Measurements from ENCODE around the gene TFB2M. TPM values are rescaled to one million over a fixed set of nuclear protein-coding genes. Genes with fewer than 3 reads are reported as not detected.
A peak's percentile ranks its signal among the peaks of the same experiment; 100 is the strongest.

The TFB2M gene
- total RNA-seq, 2 donors from 2014 or later = 13.5 to 15.0 TPM

GRCh38 chr1:246492611-246493245 is 73.3 kb downstream of the TFB2M start:
- DNase-seq (peak; percentile 53 to 67), ATAC-seq (replicated peaks in 1 of 2) (peak; percentile 59 to 72)
- peaks cover 14% of the 10 kb centered on the region for H3K4me1 Mint-ChIP-seq (ENCODE audit: low read depth)
- H3K27me3 Mint-ChIP-seq (ENCODE audit: low read depth) = no peaks in the 10 kb centered on the region
- peak overlapping the region; percentile 42 for H3K27ac Mint-ChIP-seq
- H3K9me3 Mint-ChIP-seq = no peaks in the 10 kb centered on the region
- no peaks in the 10 kb centered on the region for H3K36me3 Mint-ChIP-seq (ENCODE audit: insufficient read depth in 2 of 2)
- H3K4me3 Mint-ChIP-seq = no peak overlapping the region

- ATAC-seq (replicated peaks in 1 of 2) (no peak), DNase-seq (no peak)
- Mint-ChIP-seq H3K27ac (no peak overlapping the region), H3K27me3 (ENCODE audit: low read depth) (no peaks in the 10 kb centered on the region), H3K4me1 (ENCODE audit: low read depth) (peaks cover 9% of the 10 kb centered on the region), H3K9me3 (no peaks in the 10 kb centered on the region), H3K36me3 (ENCODE audit: insufficient read depth in 2 of 2) (no peaks in the 10 kb centered on the region), H3K4me3 (no peak overlapping the region)
Observed at GRCh38 chr1:246491551-246492053, 74.5 kb downstream of the TFB2M start.

Other genes starting within 250 kb of the TFB2M start
- gene SMYD3, start 59.0 kb downstream of the TFB2M start, total RNA-seq = 10 to 100 TPM; 19.1 to 21.0 TPM
- gene CNST, start 195 bp upstream of the TFB2M start, total RNA-seq = 10 to 100 TPM; 28.0 to 30.4 TPM
- gene SCCPDH, start 158.1 kb upstream of the TFB2M start, total RNA-seq = 10 to 100 TPM; 20.7 to 23.7 TPM